Loucy (cell line): ENCODE results near the gene TTC27.

Experiments used
- CTCF ChIP-seq: fragments of 200-600 bp; sonication (generic); conservative IDR thresholded peaks from 2 replicates; pipeline ENCODE4 v1.5.1; 2014; ENCODE audit warnings: mild to moderate bottlenecking, antibody characterized with exemption, low read length
- EZH2phosphoT487 ChIP-seq: fragments of 200-600 bp; IDR thresholded peaks from 2 replicates; pipeline ENCODE4 v1.6.1; 2018; ENCODE audit warnings: antibody characterized with exemption, mild to moderate bottlenecking, moderate library complexity, borderline replicate concordance

- no peak for TF ChIP-seq CTCF
- no peak for TF ChIP-seq EZH2phosphoT487
These were observed 164.6 kb downstream of the TTC27 start for GRCh38 chr2:32792416-32792815.
